Bronchial epithelial cell (primary cell): Measurements from ENCODE around the gene PITRM1. TPM values are rescaled to one million over a fixed set of nuclear protein-coding genes. Genes with fewer than 3 reads are reported as not detected.

ENCODE experiments used
- DNase-seq: peaks from one replicate; pipeline ENCODE4 v3.0.0-alpha.2; 2010; ENCODE audit warnings: low read depth
- FAIRE-seq: peaks from 2 replicates; lab custom pipeline; 2011; peaks lifted over from hg19 to GRCh38; lab: Jason Lieb, UNC
- H3K27me3 ChIP-seq: 2 replicates; pipeline ENCODE4 v1.5.1; 2011; ENCODE audit warnings: low read length; ENCODE audit not compliant: control insufficient read depth, insufficient read depth
- H3K36me3 ChIP-seq: 2 replicates; pipeline ENCODE4 v1.5.1; 2011; ENCODE audit warnings: low read length; ENCODE audit not compliant: control insufficient read depth, insufficient read depth
- H3K4me3 ChIP-seq: 2 replicates; pipeline ENCODE4 v1.5.1; 2011; ENCODE audit warnings: mild to moderate bottlenecking, low read depth, low read length, control low read depth
- CTCF ChIP-seq: IDR thresholded peaks from 2 replicates; pipeline ENCODE4 v1.5.1; 2011; ENCODE audit warnings: mild to moderate bottlenecking, moderate library complexity, low read length, control low read depth, inconsistent platforms; ENCODE audit not compliant: insufficient read depth, severe bottlenecking
- total RNA-seq: library from RNA; depleted of rRNA; stranded (reverse); fragments of >200 nt; gene quantifications from 2 replicates; pipeline ENCODE4 v1.2.1, GENCODE V29; 2014

Gene PITRM1
- total RNA-seq, 1 donor from 2014 or later = 39.2 TPM

DNA sequence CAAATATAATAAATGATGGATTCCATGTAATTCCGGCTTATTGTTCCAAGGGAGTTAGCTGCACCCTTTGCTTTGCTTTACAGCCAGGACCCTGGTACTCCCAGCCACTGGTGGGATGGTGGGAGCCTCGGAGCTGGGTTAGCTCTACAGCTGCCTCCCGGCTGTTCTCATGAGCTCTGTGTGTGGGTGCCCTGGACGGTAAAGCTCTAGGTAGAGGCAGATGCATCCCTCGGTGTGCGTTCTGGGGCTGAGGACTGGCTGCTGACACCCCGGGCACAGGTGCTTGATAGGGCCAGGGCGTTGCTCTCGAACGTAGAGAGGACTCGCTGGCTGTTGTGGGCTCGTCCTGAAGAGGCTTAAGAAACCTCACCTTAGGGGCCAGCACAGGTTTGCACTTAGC, 55.1 kb downstream of the PITRM1 start:
- Histone ChIP-seq H3K4me3 (no peak overlapping the region), H3K36me3 (peaks cover 45% of the 10 kb centered on the region), H3K27me3 (no peaks in the 10 kb centered on the region)
- DNase-seq (no peak), FAIRE-seq (no peak)
- no peak for TF ChIP-seq CTCF

DNA sequence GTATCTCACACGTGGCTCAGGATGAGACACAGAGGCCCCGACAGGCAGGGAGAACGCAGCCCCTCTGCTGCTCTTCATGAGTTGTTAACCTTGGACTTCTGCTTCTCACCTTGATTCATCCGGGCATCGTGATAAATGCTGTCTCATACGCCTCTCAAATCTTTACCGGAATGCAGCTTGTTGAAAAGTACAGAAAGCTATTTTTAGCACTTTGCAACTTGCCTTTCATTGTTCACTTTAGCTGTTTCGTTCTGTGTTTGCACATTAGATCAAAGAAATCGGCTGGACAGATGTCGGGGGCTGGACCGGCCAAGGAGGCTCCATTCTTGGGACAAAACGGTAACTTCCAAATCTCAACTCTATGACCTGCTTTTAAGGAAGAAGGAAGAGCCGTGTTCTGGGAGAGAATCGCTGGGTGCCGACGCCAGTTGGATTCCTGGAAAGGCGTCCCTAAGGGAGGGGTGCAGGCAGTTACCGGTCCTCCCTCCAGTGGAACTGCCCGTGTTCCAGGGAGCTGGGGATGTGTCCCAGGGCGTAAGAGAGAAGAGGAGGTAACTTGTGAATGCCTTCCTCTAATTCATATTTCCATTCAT, 56.0 kb downstream of the PITRM1 start:
- Histone ChIP-seq H3K4me3 (no peak overlapping the region), H3K27me3 (no peaks in the 10 kb centered on the region), H3K36me3 (peaks cover 46% of the 10 kb centered on the region)
- DNase-seq (no peak), FAIRE-seq (no peak)
- TF ChIP-seq CTCF = no peak

DNA sequence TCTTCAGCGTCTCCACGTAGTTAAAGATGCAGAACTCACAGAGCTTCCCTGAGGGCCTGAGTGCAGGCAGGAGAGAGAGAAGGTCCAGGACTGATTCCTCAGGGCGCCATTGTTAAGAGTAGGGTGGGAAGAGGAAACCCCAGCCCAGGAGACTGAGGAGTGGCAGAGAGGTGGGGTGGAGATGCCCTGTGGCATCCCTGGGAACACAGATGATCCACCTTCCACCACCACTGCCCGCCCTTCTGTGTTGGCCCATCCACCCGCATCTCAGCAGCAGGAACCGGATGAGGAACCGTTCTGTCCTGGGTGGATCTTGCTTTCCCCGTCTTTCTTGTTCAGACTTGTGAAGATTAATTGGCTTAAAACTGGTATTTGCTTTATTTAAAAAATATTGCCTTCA, 56.9 kb downstream of the PITRM1 start:
- Histone ChIP-seq H3K4me3 (no peak overlapping the region), H3K36me3 (peaks cover 47% of the 10 kb centered on the region), H3K27me3 (no peaks in the 10 kb centered on the region)
- TF ChIP-seq CTCF = no peak
- FAIRE-seq (no peak), DNase-seq (no peak)

GRCh38 chr10:3113343-3113720, 59.2 kb downstream of the PITRM1 start:
- no peak for TF ChIP-seq CTCF
- Histone ChIP-seq H3K27me3 (no peaks in the 10 kb centered on the region), H3K4me3 (no peak overlapping the region), H3K36me3 (peaks cover 54% of the 10 kb centered on the region)
- DNase-seq = no peak
- FAIRE-seq = no peak

GRCh38 chr10:3111621-3112163, 60.9 kb downstream of the PITRM1 start:
- peaks cover 44% of the 10 kb centered on the region for H3K36me3 ChIP-seq
- TF ChIP-seq CTCF = no peak
- DNase-seq = no peak
- FAIRE-seq = no peak
- H3K27me3 ChIP-seq = no peaks in the 10 kb centered on the region
- no peak overlapping the region for H3K4me3 ChIP-seq
